H9 (cell line): ENCODE data around the gene XPR1. TPM values are rescaled to one million over a fixed set of nuclear protein-coding genes. Genes with fewer than 3 reads are reported as not detected.

ENCODE experiments used
- DNase-seq: peaks from one replicate; pipeline ENCODE4 v3.0.0-alpha.2; 2017
- H2AFZ ChIP-seq: one replicate; pipeline ENCODE4 v1.6.1; 2013; ENCODE audit warnings: mild to moderate bottlenecking, low read length, control low read depth, moderate library complexity
- H2AK5ac ChIP-seq: 2 replicates; pipeline ENCODE4 v1.6.1; 2013; ENCODE audit warnings: low read length, control low read depth, mixed read lengths; ENCODE audit not compliant: insufficient read length
- H2BK120ac ChIP-seq: one replicate; pipeline ENCODE4 v1.6.1; 2013; ENCODE audit warnings: low read depth, mild to moderate bottlenecking, low read length, control low read depth, inconsistent platforms; ENCODE audit not compliant: poor library complexity, severe bottlenecking
- H2BK12ac ChIP-seq: 2 replicates; pipeline ENCODE4 v1.6.1; 2013; ENCODE audit warnings: low read length, control low read depth, mixed read lengths, low read depth; ENCODE audit not compliant: insufficient read length
- H2BK15ac ChIP-seq: 2 replicates; pipeline ENCODE4 v1.6.1; 2013; ENCODE audit warnings: low read depth, low read length, control low read depth
- H2BK20ac ChIP-seq: one replicate; pipeline ENCODE4 v1.6.1; 2013; ENCODE audit warnings: low read depth, mild to moderate bottlenecking, low read length, control low read depth, inconsistent platforms; ENCODE audit not compliant: poor library complexity, severe bottlenecking
- H2BK5ac ChIP-seq: 2 replicates; pipeline ENCODE4 v1.6.1; 2013; ENCODE audit warnings: low read length, control low read depth, mixed read lengths; ENCODE audit not compliant: insufficient read length
- H3K14ac ChIP-seq: 2 replicates; pipeline ENCODE4 v1.6.1; 2013; ENCODE audit warnings: low read length, control low read depth; ENCODE audit not compliant: insufficient read depth
- H3K18ac ChIP-seq: 2 replicates; pipeline ENCODE4 v1.6.1; 2013; ENCODE audit warnings: low read depth, mild to moderate bottlenecking, mixed read lengths, low read length, control low read depth; ENCODE audit not compliant: insufficient read length
- H3K23ac ChIP-seq: 2 replicates; pipeline ENCODE4 v1.6.1; 2013; ENCODE audit warnings: low read length, control low read depth, mixed read lengths, low read depth; ENCODE audit not compliant: insufficient read length
- H3K23me2 ChIP-seq: 2 replicates; pipeline ENCODE4 v1.6.1; 2013; ENCODE audit warnings: low read depth, mild to moderate bottlenecking, mixed read lengths, low read length, control low read depth; ENCODE audit not compliant: insufficient read length, poor library complexity, severe bottlenecking
- H3K27ac ChIP-seq: 2 replicates; pipeline ENCODE4 v1.5.1; 2013; ENCODE audit warnings: low read length, control low read depth, mixed read lengths, low read depth; ENCODE audit not compliant: insufficient read length
- H3K27me3 ChIP-seq: 2 replicates; pipeline ENCODE4 v1.6.1; 2013; ENCODE audit warnings: low read length, control low read depth, inconsistent platforms; ENCODE audit not compliant: insufficient read depth
- H3K4ac ChIP-seq: 2 replicates; pipeline ENCODE4 v1.6.1; 2013; ENCODE audit warnings: low read depth, mild to moderate bottlenecking, control low read depth, inconsistent platforms, low read length, moderate library complexity
- H3K4me1 ChIP-seq: 2 replicates; pipeline ENCODE4 v1.6.1; 2013; ENCODE audit warnings: low read length, control low read depth, inconsistent platforms; ENCODE audit not compliant: insufficient read depth
- H3K4me2 ChIP-seq: 2 replicates; pipeline ENCODE4 v1.6.1; 2013; ENCODE audit warnings: low read length, control low read depth, mixed read lengths; ENCODE audit not compliant: insufficient read length, insufficient read depth
- H3K56ac ChIP-seq: 2 replicates; pipeline ENCODE4 v1.6.1; 2013; ENCODE audit warnings: low read depth, mild to moderate bottlenecking, mixed read lengths, low read length, control low read depth; ENCODE audit not compliant: insufficient read length
- H3K79me1 ChIP-seq: 2 replicates; pipeline ENCODE4 v1.6.1; 2013; ENCODE audit warnings: low read depth, mild to moderate bottlenecking, moderate library complexity, low read length, control low read depth, inconsistent platforms; ENCODE audit not compliant: insufficient read depth, poor library complexity, severe bottlenecking
- H3K79me2 ChIP-seq: 2 replicates; pipeline ENCODE4 v1.6.1; 2013; ENCODE audit warnings: low read length, control low read depth, inconsistent platforms; ENCODE audit not compliant: insufficient read depth
- H3K9ac ChIP-seq: 2 replicates; pipeline ENCODE4 v1.6.1; 2013; ENCODE audit warnings: low read length, control low read depth, mixed read lengths; ENCODE audit not compliant: insufficient read length; ENCODE audit errors: extremely low read depth
- H3K9me3 ChIP-seq: one replicate; pipeline ENCODE4 v1.6.1; 2013; ENCODE audit warnings: low read depth, low read length, inconsistent platforms; ENCODE audit not compliant: control insufficient read depth
- H3T11ph ChIP-seq: one replicate; pipeline ENCODE4 v1.6.1; 2013; ENCODE audit warnings: mild to moderate bottlenecking, low read length, control low read depth, inconsistent platforms
- H4K20me1 ChIP-seq: one replicate; pipeline ENCODE4 v1.6.1; 2013; ENCODE audit not compliant: control insufficient read depth, insufficient read length, insufficient read depth
- H4K5ac ChIP-seq: 2 replicates; pipeline ENCODE4 v1.6.1; 2013; ENCODE audit warnings: low read depth, mild to moderate bottlenecking, mixed read lengths, low read length, control low read depth; ENCODE audit not compliant: insufficient read length
- H4K8ac ChIP-seq: replicated peaks from 2 replicates; pipeline ENCODE4 v1.6.1; 2013; ENCODE audit warnings: low read length, control low read depth, mixed read lengths, low read depth; ENCODE audit not compliant: insufficient read length
- H4K91ac ChIP-seq: 2 replicates; pipeline ENCODE4 v1.6.1; 2013; ENCODE audit warnings: low read depth, mild to moderate bottlenecking, moderate library complexity, mixed read lengths, low read length, control low read depth; ENCODE audit not compliant: insufficient read length
- H3K27ac Mint-ChIP-seq, 3 experiments: 2 replicates in 2 of 3; 3 replicates in 1 of 3; pipeline ENCODE4 v1.8.0; 2020 to 2021; ENCODE audit warnings: mixed read lengths in 3 of 3, mild to moderate bottlenecking in 1 of 3, moderate library complexity in 1 of 3
- H3K27me3 Mint-ChIP-seq: 2 replicates; pipeline ENCODE4 v1.8.0; 2021; ENCODE audit warnings: low read depth, mild to moderate bottlenecking, moderate library complexity, mixed read lengths
- H3K36me3 Mint-ChIP-seq, 3 experiments: 2 replicates in 2 of 3; 3 replicates in 1 of 3; pipeline ENCODE4 v1.8.0; 2020 to 2021; ENCODE audit warnings: low read depth in 3 of 3, mixed read lengths in 3 of 3; ENCODE audit not compliant: insufficient read depth in 1 of 3
- H3K4me1 Mint-ChIP-seq, 2 experiments: 2 replicates each; pipeline ENCODE4 v1.8.0; 2020; ENCODE audit warnings: mixed read lengths in 2 of 2
- H3K4me3 Mint-ChIP-seq, 2 experiments: 2 replicates in 1 of 2; 3 replicates in 1 of 2; pipeline ENCODE4 v1.8.0; 2020 to 2021; ENCODE audit warnings: mild to moderate bottlenecking in 2 of 2, mixed read lengths in 2 of 2, moderate library complexity in 1 of 2
- H3K9me3 Mint-ChIP-seq, 2 experiments: 2 replicates in 1 of 2; 3 replicates in 1 of 2; pipeline ENCODE4 v1.8.0; 2020; ENCODE audit warnings: mild to moderate bottlenecking in 2 of 2, mixed read lengths in 2 of 2, moderate library complexity in 1 of 2
- WGBS: extraction: QIAGEN DNeasy Blood & Tissue Kit; methylation state at CpG from one replicate; pipeline ENCODE4 v1.1.7; 2013; ENCODE audit warnings: missing lambda C conversion rate, low lambda C conversion rate, mixed read lengths; ENCODE audit not compliant: insufficient read length; ENCODE audit errors: extremely low coverage; 5-methylcytosine and 5-hydroxymethylcytosine counted together
- total RNA-seq: library from RNA; stranded (reverse); gene quantifications from 2 replicates; pipeline ENCODE4 v1.2.1, GENCODE V29; 2021
- TF ChIP-seq, protein P1 (sequence below): fragments of 200-600 bp; sonication (generic); conservative IDR thresholded peaks from 3 replicates; pipeline ENCODE4 v1.8.0; 2021; ENCODE audit warnings: antibody characterized with exemption, mild to moderate bottlenecking

Gene XPR1
- total RNA-seq, 1 experiment from 2014 or later: 34.1 TPM

DNA sequence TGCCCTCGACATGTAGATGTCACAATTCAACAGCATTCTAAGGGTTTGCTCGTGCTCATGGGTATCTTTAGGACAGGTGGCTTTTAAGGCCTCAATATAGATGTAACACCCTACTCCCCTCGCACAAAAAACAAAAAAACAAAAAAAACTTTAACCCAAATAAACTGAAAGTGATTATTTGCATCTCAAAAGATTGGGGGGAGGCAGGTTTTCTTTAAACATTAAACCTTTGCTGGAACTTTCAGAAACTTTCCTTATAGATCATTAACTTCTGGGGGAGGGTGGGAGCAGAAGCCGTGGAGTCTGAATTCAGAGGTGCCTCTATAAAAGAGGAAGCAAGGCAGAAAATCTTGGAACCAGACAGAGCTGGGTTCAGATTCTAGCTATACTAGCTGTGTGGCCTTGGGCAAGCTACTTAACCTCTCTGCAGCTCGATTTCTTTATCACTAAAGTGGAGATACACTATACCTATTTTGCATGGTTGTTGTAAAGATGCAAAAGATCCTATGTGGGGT lies 277.7 kb downstream of the XPR1 start:
- no CpG with 5 or more reads among the region's 5 CpGs for WGBS
- H2AFZ ChIP-seq: no peak overlapping the region
- Mint-ChIP-seq H3K9me3 (no peaks in the 10 kb centered on the region), H3K27me3 (peaks cover 34% of the 10 kb centered on the region), H3K27ac (no peak overlapping the region; a peak in 1 of 7 replicates), H3K36me3 (no peaks in the 10 kb centered on the region; a peak in 1 of 7 replicates), H3K4me1 (peaks cover 18 to 32% of the 10 kb centered on the region in 2 experiments), H3K4me3 (no peak overlapping the region)
- peaks cover 7% of the 10 kb centered on the region for H3K23me2 ChIP-seq
- no peak overlapping the region for H2BK20ac ChIP-seq
- H2BK15ac ChIP-seq: no peak overlapping the region
- no peak overlapping the region for H3T11ph ChIP-seq
- H3K27ac ChIP-seq: no peak overlapping the region
- TF ChIP-seq, protein P1, sequence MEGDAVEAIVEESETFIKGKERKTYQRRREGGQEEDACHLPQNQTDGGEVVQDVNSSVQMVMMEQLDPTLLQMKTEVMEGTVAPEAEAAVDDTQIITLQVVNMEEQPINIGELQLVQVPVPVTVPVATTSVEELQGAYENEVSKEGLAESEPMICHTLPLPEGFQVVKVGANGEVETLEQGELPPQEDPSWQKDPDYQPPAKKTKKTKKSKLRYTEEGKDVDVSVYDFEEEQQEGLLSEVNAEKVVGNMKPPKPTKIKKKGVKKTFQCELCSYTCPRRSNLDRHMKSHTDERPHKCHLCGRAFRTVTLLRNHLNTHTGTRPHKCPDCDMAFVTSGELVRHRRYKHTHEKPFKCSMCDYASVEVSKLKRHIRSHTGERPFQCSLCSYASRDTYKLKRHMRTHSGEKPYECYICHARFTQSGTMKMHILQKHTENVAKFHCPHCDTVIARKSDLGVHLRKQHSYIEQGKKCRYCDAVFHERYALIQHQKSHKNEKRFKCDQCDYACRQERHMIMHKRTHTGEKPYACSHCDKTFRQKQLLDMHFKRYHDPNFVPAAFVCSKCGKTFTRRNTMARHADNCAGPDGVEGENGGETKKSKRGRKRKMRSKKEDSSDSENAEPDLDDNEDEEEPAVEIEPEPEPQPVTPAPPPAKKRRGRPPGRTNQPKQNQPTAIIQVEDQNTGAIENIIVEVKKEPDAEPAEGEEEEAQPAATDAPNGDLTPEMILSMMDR: no peak
- H2BK5ac ChIP-seq: no peak overlapping the region
- no peaks in the 10 kb centered on the region for H3K9me3 ChIP-seq
- no peak overlapping the region for H3K23ac ChIP-seq
- DNase-seq: no peak
- H2BK12ac ChIP-seq: no peak overlapping the region
- no peak overlapping the region for H4K8ac ChIP-seq
- H3K4me2 ChIP-seq: no peak overlapping the region
- no peaks in the 10 kb centered on the region for H3K79me1 ChIP-seq
- H3K4me1 ChIP-seq: no peaks in the 10 kb centered on the region; the same call in 1 of the 2 replicates
- H3K4ac ChIP-seq: no peak overlapping the region
- H3K18ac ChIP-seq: no peak overlapping the region
- no peaks in the 10 kb centered on the region for H4K20me1 ChIP-seq
- no peak overlapping the region for H3K56ac ChIP-seq
- H2BK120ac ChIP-seq: no peak overlapping the region
- H4K5ac ChIP-seq: no peak overlapping the region
- H3K27me3 ChIP-seq: no peaks in the 10 kb centered on the region
- no peak overlapping the region for H3K9ac ChIP-seq
- no peak overlapping the region for H3K14ac ChIP-seq
- H2AK5ac ChIP-seq: no peak overlapping the region
- no peaks in the 10 kb centered on the region for H3K79me2 ChIP-seq
- H4K91ac ChIP-seq: no peak overlapping the region
